GM20431 (cell line): ENCODE results near the gene PKDCC.
"Not testable (repeated sequence)": the region's sequence is repeated elsewhere in the genome, so short reads cannot be mapped to it uniquely, and the experiment has no call there.

Source experiments
- in situ Hi-C: fragments of 300-500 bp; cut with MseI, MboI; formaldehyde crosslinking; loops from one replicate; pipeline ENCODE4 v1.15.0; 2020; ENCODE audit warnings: low sequenced_read_pairs; ENCODE audit not compliant: unreplicated experiment

PKDCC gene

DNA sequence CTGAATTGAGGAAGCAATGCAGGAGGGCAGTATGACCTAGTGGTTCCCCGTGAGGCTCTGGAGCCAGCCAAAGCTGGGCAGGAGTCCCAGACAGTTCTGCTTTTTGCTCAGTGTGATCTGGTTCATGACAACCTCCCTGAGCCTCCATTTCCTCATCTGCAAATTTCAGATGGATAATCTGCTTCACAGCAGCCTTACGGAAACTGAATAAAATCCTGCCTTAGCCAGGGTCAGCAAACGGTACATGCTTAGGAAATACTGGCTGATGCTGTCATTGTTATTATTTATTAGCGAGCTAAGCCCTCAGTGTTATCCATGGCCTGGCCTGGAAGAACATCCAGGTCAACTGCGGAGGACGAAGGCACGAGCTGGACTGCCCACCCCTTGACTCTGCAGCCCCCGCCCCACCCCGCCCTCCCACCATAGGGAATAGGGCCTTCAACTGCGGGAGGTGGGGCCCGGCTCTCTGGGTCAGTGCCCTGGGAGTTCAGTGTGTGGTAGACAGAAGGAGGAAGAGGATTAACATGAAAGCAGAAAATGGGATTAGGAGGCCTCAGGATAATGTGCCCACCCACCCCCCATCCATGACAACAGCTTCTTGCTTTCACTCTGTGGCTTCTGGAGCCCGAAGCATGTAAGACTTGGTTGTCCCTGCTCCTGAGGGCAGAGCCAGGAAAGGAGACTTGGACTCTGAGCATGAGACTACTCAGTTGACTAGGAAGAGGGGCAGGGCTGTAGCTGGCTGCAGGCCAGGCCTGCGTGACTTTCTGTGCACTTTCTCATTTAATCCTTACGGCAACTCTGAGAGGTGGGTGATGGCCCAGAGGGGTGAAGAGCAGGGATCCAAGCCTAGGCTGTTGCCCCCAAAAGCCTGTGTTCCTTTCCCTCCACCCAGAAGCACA lies 13.1 kb downstream of the PKDCC start:
- in situ Hi-C loops = no loop called here

- in situ Hi-C loops = no loop called here
Measured at GRCh38 chr2:42061839-42062238, 14.0 kb downstream of the PKDCC start.

DNA sequence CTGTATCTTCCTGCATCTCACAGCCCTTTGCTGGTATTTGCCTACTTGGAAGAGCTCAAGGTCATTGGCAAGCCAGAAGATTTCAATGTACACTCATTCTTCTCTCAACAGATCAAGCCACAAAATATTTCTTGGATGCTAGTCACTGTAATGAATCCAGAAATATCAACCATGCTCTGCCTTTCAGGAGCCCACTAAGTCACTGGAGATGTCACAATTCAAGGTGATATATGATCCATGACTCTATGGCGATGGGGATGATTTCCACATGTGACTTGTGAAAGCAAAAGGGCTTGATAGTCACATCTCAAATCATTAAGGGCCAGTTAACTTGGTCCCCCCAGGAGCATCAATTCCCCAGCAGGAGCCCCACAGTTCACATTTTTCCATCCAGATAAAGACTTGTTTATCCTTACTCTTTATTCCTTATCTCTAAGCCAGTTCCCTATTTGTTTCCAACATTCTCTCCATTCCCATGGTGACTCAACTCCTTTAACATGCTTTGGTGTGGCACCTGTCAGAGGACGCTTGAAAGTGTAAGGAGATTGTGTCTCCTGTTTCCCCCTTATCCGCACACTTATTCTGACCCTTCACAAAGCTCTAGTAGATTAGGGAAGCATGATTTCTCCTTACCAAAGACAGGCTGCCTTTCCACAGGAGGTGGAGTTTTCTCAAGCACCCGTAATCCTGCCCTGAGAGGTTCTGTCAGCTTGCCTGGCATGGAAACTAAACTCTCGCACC lies 15.8 kb downstream of the PKDCC start:
- in situ Hi-C loops = no loop called here

DNA sequence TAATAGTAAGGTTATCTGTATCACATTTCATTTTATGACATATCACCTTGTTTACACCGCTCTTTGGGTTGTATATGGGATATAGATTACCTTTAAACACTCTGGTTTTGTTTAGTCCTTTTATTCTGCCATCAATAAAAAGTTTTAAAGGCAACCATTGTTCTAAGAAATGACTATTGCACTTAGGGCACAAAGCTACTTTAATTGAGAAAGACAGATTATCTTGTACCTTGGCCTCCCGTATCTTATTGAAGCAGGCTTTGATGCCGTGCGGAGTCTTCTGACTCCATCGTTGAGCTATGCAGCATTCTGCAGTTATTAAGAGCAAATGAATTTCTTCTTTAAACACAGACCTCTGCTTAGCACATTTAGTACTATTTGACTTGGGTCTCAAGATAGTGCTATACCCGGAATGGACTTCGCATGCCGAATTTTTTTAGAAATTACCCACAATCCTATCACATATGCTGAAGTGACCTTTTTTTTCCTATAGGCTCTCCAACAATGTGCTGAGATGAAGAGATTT lies 16.7 kb downstream of the PKDCC start:
- in situ Hi-C loops = no loop called here

DNA sequence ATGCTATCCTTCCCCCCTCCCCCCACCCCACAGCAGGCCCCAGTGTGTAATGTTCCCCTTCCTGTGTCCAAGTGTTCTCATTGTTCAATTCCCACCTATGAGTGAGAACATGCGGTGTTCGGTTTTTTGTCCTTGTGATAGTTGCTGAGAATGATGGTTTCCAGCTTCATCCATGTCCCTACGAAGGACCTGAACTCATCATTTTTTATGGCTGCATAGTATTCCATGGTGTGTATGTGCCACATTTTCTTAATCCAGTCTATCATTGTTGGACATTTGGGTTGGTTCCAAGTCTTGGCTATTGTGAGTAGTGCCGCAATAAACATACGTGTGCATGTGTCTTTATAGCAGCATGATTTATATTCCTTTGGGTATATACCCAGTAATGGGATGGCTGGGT lies 17.9 kb downstream of the PKDCC start:
- in situ Hi-C loops = not testable (repeated sequence)

GRCh38 chr2:42067001-42067400 lies 19.2 kb downstream of the PKDCC start:
- in situ Hi-C loops = not testable (repeated sequence)

- in situ Hi-C loops = no loop called here
Measured at GRCh38 chr2:42067521-42067920, 19.7 kb downstream of the PKDCC start.

DNA sequence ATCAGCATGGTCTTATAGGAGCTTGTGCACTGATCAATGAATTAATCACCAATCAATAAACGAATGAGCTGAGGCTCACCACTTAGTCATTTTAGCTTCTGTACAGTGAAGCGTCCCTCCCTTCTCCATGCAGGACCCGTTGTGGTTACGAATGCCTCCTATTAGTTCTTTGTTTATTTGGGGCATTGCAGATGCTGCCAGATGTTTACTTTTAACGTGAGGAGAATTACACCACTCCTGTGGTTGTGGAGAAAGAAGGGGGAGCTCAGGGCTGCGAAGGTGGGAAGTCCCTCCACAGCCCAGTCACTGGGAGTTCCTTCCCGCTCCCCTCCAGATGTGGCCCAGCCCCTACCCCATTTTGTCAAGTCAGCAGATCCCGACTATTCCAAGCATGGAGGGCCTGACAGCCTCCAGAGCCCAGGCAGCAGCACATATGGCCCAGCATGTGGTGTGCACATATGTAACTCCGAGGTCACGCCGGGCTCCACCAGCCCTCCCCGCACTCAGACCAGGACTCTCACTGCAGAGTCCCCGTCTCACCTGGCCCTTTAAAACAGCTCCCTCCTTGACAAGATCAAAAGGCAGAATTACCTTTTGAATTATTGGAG lies 20.9 kb downstream of the PKDCC start:
- in situ Hi-C loops = no loop called here

DNA sequence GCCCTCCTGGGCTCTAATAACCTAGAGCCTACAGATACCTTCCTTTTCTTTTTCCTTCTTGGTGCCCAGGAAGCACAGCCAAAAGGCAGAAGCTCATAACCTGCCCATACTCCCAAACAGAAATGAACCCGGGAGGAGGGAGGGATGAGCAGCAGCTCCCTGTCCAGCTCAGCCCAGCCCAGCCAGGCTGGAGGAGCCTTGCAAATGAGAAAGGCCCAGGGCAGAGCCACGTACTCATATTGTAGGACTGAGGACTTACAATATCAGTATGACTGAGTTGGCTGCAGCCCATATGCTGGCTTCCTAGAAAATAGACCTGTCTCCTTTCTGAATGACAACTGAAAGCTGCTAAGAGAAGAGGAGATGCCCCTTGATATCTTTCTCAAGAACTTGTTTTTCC lies 21.7 kb downstream of the PKDCC start:
- in situ Hi-C loops = no loop called here

GRCh38 chr2:42071791-42072190 lies 24.0 kb downstream of the PKDCC start:
- in situ Hi-C loops = no loop called here

- in situ Hi-C loops = no loop called here
Measured at GRCh38 chr2:42072349-42073118, 24.7 kb downstream of the PKDCC start.

GRCh38 chr2:42073739-42074503 lies 26.1 kb downstream of the PKDCC start:
- in situ Hi-C loops = no loop called here

GRCh38 chr2:42074661-42075060 lies 26.8 kb downstream of the PKDCC start:
- in situ Hi-C loops = loop anchor here (25.0 kb wide), 2 partner anchors 163 to 263 kb away; no protein-coding TSS in a partner anchor

DNA sequence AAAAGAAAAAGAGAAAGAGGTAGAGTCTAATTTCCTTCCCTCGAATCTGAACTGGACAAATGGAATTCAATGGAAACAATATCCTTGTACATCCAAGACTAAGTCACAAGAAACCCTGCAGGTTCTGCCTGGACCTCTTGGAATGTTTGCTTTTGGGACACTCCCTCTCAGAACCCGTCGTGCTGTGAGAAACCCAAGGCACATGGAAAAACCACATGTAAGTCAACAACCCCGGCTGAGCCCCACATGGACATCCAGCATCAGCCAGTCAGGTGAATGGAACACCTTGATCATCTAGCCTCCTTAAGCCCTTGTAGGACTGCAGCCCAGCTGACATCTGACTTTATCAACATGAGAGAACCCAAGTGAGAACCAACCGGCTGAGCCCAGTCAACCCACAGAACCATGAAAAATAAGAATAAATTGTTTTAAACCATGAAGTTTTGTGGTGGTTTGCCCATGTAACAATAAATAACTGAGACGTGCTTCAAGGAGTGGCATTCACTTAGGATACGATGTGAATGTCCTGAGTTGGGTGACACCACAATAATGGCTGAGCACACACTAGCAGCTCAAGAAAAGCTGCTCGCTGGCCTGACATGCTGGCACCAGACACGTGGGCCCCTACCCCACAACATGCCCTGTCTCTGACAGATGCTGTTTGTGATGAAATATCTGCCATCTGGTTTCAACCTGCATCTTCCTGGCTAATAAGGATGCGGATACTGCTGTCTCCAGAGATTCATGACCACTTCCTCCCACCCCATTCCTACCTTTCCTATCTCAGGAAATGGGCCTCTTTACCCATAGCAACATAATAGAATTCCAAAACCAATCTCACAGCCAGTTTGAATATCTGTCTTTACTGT lies 28.8 kb downstream of the PKDCC start:
- in situ Hi-C loops = loop anchor here (25.0 kb wide), 2 partner anchors 161 to 261 kb away; no protein-coding TSS in a partner anchor

DNA sequence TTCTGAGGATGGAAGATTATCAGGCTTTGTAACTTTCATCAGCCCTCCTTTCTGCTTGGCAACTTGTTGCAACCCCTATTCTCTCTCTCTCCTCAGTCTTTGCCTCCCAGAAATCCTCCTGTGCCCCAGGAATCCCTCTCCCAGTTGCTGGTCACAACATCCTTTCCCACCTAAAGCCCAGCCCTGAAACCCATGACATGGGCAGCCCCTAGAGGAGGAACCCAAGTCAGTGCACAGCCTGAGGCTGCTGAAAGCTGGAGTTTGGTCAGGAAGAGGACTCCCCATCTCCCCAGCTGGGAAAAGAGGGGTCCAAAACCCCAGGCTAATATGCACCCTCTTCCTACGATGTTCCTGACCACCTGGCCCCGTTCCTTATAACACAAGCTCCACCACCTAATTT lies 29.5 kb downstream of the PKDCC start:
- in situ Hi-C loops = loop anchor here (25.0 kb wide), 2 partner anchors 160 to 260 kb away; no protein-coding TSS in a partner anchor

GRCh38 chr2:42079737-42080287 lies 32.0 kb downstream of the PKDCC start:
- in situ Hi-C loops = loop anchor here (5.0 to 25.0 kb wide), 3 partner anchors 157 to 257 kb away; no protein-coding TSS in a partner anchor

DNA sequence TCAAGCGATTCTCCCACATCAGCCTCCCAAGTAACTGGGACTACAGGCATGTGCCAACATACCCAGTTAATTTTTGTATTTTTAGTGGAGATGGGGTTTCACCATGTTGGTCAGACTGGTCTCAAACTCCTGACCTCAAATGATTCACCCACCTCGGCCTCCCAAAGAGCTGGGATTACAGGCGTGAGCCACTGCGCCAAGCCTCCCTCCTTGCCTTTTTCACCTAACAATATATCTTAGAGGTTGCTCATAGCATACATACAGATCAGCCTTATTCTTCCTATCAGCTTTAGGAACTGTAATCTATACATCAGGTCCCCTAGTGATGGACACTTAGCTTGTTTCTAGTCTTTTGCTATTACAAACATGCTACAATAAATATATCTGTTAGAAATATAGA lies 33.3 kb downstream of the PKDCC start:
- in situ Hi-C loops = loop anchor here (5.0 to 25.0 kb wide), 3 partner anchors 156 to 256 kb away; no protein-coding TSS in a partner anchor
